ENCODE results near the gene CYP27A1.

CYP27A1 gene

GRCh38 chr2:218827701-218828476 is 45.9 kb downstream of the CYP27A1 start:
- no peak for ATAC-seq
- TF ChIP-seq CREB5 (CRISPR knock-in tag; IDR thresholded peaks at IDR 0.05; ENCODE audit: low read depth) (no peak), GLIS3 (CRISPR knock-in tag; IDR thresholded peaks at IDR 0.05) (no peak), CSDC2 (CRISPR knock-in tag; IDR thresholded peaks at IDR 0.05) (no peak), ESRRG (CRISPR knock-in tag; IDR thresholded peaks at IDR 0.05) (no peak), BACH2 (CRISPR knock-in tag; IDR thresholded peaks at IDR 0.05; ENCODE audit: borderline replicate concordance) (no peak), PPARA (CRISPR knock-in tag; IDR thresholded peaks at IDR 0.05; ENCODE audit: borderline replicate concordance) (no peak), ARNTL (CRISPR knock-in tag; IDR thresholded peaks at IDR 0.05; ENCODE audit: borderline replicate concordance, low read depth) (no peak), PATZ1 (CRISPR knock-in tag; IDR thresholded peaks at IDR 0.05; ENCODE audit: borderline replicate concordance) (no peak), ZNF8 (CRISPR knock-in tag; IDR thresholded peaks at IDR 0.05) (no peak), RARB (CRISPR knock-in tag; IDR thresholded peaks at IDR 0.05) (no peak), TSHZ2 (CRISPR knock-in tag; IDR thresholded peaks at IDR 0.05) (no peak)

GRCh38 chr2:218828477-218828778 is 46.5 kb downstream of the CYP27A1 start:
- no peak for ATAC-seq
- no peak for TF ChIP-seq ZFP3 (CRISPR knock-in tag; IDR thresholded peaks at IDR 0.05)
- TF ChIP-seq ZNF565 (CRISPR knock-in tag; conservative IDR thresholded peaks at IDR 0.05; ENCODE audit: low read depth): no peak
- no peak for TF ChIP-seq ZNF8 (CRISPR knock-in tag; IDR thresholded peaks at IDR 0.05)

- no peak for TF ChIP-seq ESRRG (CRISPR knock-in tag; IDR thresholded peaks at IDR 0.05)
- TF ChIP-seq SNAI2 (CRISPR knock-in tag; IDR thresholded peaks at IDR 0.05): no peak
- no peak for TF ChIP-seq PATZ1 (CRISPR knock-in tag; IDR thresholded peaks at IDR 0.05; ENCODE audit: borderline replicate concordance)
- TF ChIP-seq GLIS3 (CRISPR knock-in tag; IDR thresholded peaks at IDR 0.05): no peak
- no peak for TF ChIP-seq TOX (CRISPR knock-in tag; IDR thresholded peaks at IDR 0.05; ENCODE audit: borderline replicate concordance)
- no peak for TF ChIP-seq ARNTL (CRISPR knock-in tag; IDR thresholded peaks at IDR 0.05; ENCODE audit: borderline replicate concordance, low read depth)
- ATAC-seq: no peak
Observed at GRCh38 chr2:218829868-218830451, 48.0 kb downstream of the CYP27A1 start.

GRCh38 chr2:218830526-218831306 is 48.8 kb downstream of the CYP27A1 start:
- TF ChIP-seq OSR1 (CRISPR knock-in tag; IDR thresholded peaks at IDR 0.05) (no peak), SNAI2 (CRISPR knock-in tag; IDR thresholded peaks at IDR 0.05) (no peak), CSRNP3 (CRISPR knock-in tag; IDR thresholded peaks at IDR 0.05) (no peak), ISL1 (CRISPR knock-in tag; IDR thresholded peaks at IDR 0.05) (no peak), PATZ1 (CRISPR knock-in tag; IDR thresholded peaks at IDR 0.05; ENCODE audit: borderline replicate concordance) (no peak)
- ATAC-seq: no peak

Data from SK-N-SH treated with all-trans-retinoic acid at 6 μM for 48 hours (cell line).